H9 (cell line): Measurements from ENCODE around the gene KCNMB3. TPM values are rescaled to one million over a fixed set of nuclear protein-coding genes. Genes with fewer than 3 reads are reported as not detected.

Source experiments
- DNase-seq: peaks from one replicate; pipeline ENCODE4 v3.0.0-alpha.2; 2017
- H2AFZ ChIP-seq: one replicate; pipeline ENCODE4 v1.6.1; 2013; ENCODE audit warnings: mild to moderate bottlenecking, low read length, control low read depth, moderate library complexity
- H2AK5ac ChIP-seq: 2 replicates; pipeline ENCODE4 v1.6.1; 2013; ENCODE audit warnings: low read length, control low read depth, mixed read lengths; ENCODE audit not compliant: insufficient read length
- H2BK120ac ChIP-seq: one replicate; pipeline ENCODE4 v1.6.1; 2013; ENCODE audit warnings: low read depth, mild to moderate bottlenecking, low read length, control low read depth, inconsistent platforms; ENCODE audit not compliant: poor library complexity, severe bottlenecking
- H2BK12ac ChIP-seq: 2 replicates; pipeline ENCODE4 v1.6.1; 2013; ENCODE audit warnings: low read length, control low read depth, mixed read lengths, low read depth; ENCODE audit not compliant: insufficient read length
- H2BK15ac ChIP-seq: 2 replicates; pipeline ENCODE4 v1.6.1; 2013; ENCODE audit warnings: low read depth, low read length, control low read depth
- H2BK20ac ChIP-seq: one replicate; pipeline ENCODE4 v1.6.1; 2013; ENCODE audit warnings: low read depth, mild to moderate bottlenecking, low read length, control low read depth, inconsistent platforms; ENCODE audit not compliant: poor library complexity, severe bottlenecking
- H2BK5ac ChIP-seq: 2 replicates; pipeline ENCODE4 v1.6.1; 2013; ENCODE audit warnings: low read length, control low read depth, mixed read lengths; ENCODE audit not compliant: insufficient read length
- H3K14ac ChIP-seq: 2 replicates; pipeline ENCODE4 v1.6.1; 2013; ENCODE audit warnings: low read length, control low read depth; ENCODE audit not compliant: insufficient read depth
- H3K18ac ChIP-seq: 2 replicates; pipeline ENCODE4 v1.6.1; 2013; ENCODE audit warnings: low read depth, mild to moderate bottlenecking, mixed read lengths, low read length, control low read depth; ENCODE audit not compliant: insufficient read length
- H3K23ac ChIP-seq: 2 replicates; pipeline ENCODE4 v1.6.1; 2013; ENCODE audit warnings: low read length, control low read depth, mixed read lengths, low read depth; ENCODE audit not compliant: insufficient read length
- H3K23me2 ChIP-seq: 2 replicates; pipeline ENCODE4 v1.6.1; 2013; ENCODE audit warnings: low read depth, mild to moderate bottlenecking, mixed read lengths, low read length, control low read depth; ENCODE audit not compliant: insufficient read length, poor library complexity, severe bottlenecking
- H3K27ac ChIP-seq: 2 replicates; pipeline ENCODE4 v1.5.1; 2013; ENCODE audit warnings: low read length, control low read depth, mixed read lengths, low read depth; ENCODE audit not compliant: insufficient read length
- H3K27me3 ChIP-seq: 2 replicates; pipeline ENCODE4 v1.6.1; 2013; ENCODE audit warnings: low read length, control low read depth, inconsistent platforms; ENCODE audit not compliant: insufficient read depth
- H3K4ac ChIP-seq: 2 replicates; pipeline ENCODE4 v1.6.1; 2013; ENCODE audit warnings: low read depth, mild to moderate bottlenecking, control low read depth, inconsistent platforms, low read length, moderate library complexity
- H3K4me1 ChIP-seq: 2 replicates; pipeline ENCODE4 v1.6.1; 2013; ENCODE audit warnings: low read length, control low read depth, inconsistent platforms; ENCODE audit not compliant: insufficient read depth
- H3K4me2 ChIP-seq: 2 replicates; pipeline ENCODE4 v1.6.1; 2013; ENCODE audit warnings: low read length, control low read depth, mixed read lengths; ENCODE audit not compliant: insufficient read length, insufficient read depth
- H3K56ac ChIP-seq: 2 replicates; pipeline ENCODE4 v1.6.1; 2013; ENCODE audit warnings: low read depth, mild to moderate bottlenecking, mixed read lengths, low read length, control low read depth; ENCODE audit not compliant: insufficient read length
- H3K79me1 ChIP-seq: 2 replicates; pipeline ENCODE4 v1.6.1; 2013; ENCODE audit warnings: low read depth, mild to moderate bottlenecking, moderate library complexity, low read length, control low read depth, inconsistent platforms; ENCODE audit not compliant: insufficient read depth, poor library complexity, severe bottlenecking
- H3K79me2 ChIP-seq: 2 replicates; pipeline ENCODE4 v1.6.1; 2013; ENCODE audit warnings: low read length, control low read depth, inconsistent platforms; ENCODE audit not compliant: insufficient read depth
- H3K9ac ChIP-seq: 2 replicates; pipeline ENCODE4 v1.6.1; 2013; ENCODE audit warnings: low read length, control low read depth, mixed read lengths; ENCODE audit not compliant: insufficient read length; ENCODE audit errors: extremely low read depth
- H3K9me3 ChIP-seq: one replicate; pipeline ENCODE4 v1.6.1; 2013; ENCODE audit warnings: low read depth, low read length, inconsistent platforms; ENCODE audit not compliant: control insufficient read depth
- H3T11ph ChIP-seq: one replicate; pipeline ENCODE4 v1.6.1; 2013; ENCODE audit warnings: mild to moderate bottlenecking, low read length, control low read depth, inconsistent platforms
- H4K20me1 ChIP-seq: one replicate; pipeline ENCODE4 v1.6.1; 2013; ENCODE audit not compliant: control insufficient read depth, insufficient read length, insufficient read depth
- H4K5ac ChIP-seq: 2 replicates; pipeline ENCODE4 v1.6.1; 2013; ENCODE audit warnings: low read depth, mild to moderate bottlenecking, mixed read lengths, low read length, control low read depth; ENCODE audit not compliant: insufficient read length
- H4K8ac ChIP-seq: replicated peaks from 2 replicates; pipeline ENCODE4 v1.6.1; 2013; ENCODE audit warnings: low read length, control low read depth, mixed read lengths, low read depth; ENCODE audit not compliant: insufficient read length
- H4K91ac ChIP-seq: 2 replicates; pipeline ENCODE4 v1.6.1; 2013; ENCODE audit warnings: low read depth, mild to moderate bottlenecking, moderate library complexity, mixed read lengths, low read length, control low read depth; ENCODE audit not compliant: insufficient read length
- H3K27ac Mint-ChIP-seq, 3 experiments: 2 replicates in 2 of 3; 3 replicates in 1 of 3; pipeline ENCODE4 v1.8.0; 2020 to 2021; ENCODE audit warnings: mixed read lengths in 3 of 3, mild to moderate bottlenecking in 1 of 3, moderate library complexity in 1 of 3
- H3K27me3 Mint-ChIP-seq: 2 replicates; pipeline ENCODE4 v1.8.0; 2021; ENCODE audit warnings: low read depth, mild to moderate bottlenecking, moderate library complexity, mixed read lengths
- H3K36me3 Mint-ChIP-seq, 3 experiments: 2 replicates in 2 of 3; 3 replicates in 1 of 3; pipeline ENCODE4 v1.8.0; 2020 to 2021; ENCODE audit warnings: low read depth in 3 of 3, mixed read lengths in 3 of 3; ENCODE audit not compliant: insufficient read depth in 1 of 3
- H3K4me1 Mint-ChIP-seq, 2 experiments: 2 replicates each; pipeline ENCODE4 v1.8.0; 2020; ENCODE audit warnings: mixed read lengths in 2 of 2
- H3K4me3 Mint-ChIP-seq, 2 experiments: 2 replicates in 1 of 2; 3 replicates in 1 of 2; pipeline ENCODE4 v1.8.0; 2020 to 2021; ENCODE audit warnings: mild to moderate bottlenecking in 2 of 2, mixed read lengths in 2 of 2, moderate library complexity in 1 of 2
- H3K9me3 Mint-ChIP-seq, 2 experiments: 2 replicates in 1 of 2; 3 replicates in 1 of 2; pipeline ENCODE4 v1.8.0; 2020; ENCODE audit warnings: mild to moderate bottlenecking in 2 of 2, mixed read lengths in 2 of 2, moderate library complexity in 1 of 2
- WGBS: extraction: QIAGEN DNeasy Blood & Tissue Kit; methylation state at CpG from one replicate; pipeline ENCODE4 v1.1.7; 2013; ENCODE audit warnings: missing lambda C conversion rate, low lambda C conversion rate, mixed read lengths; ENCODE audit not compliant: insufficient read length; ENCODE audit errors: extremely low coverage; 5-methylcytosine and 5-hydroxymethylcytosine counted together
- total RNA-seq: library from RNA; stranded (reverse); gene quantifications from 2 replicates; pipeline ENCODE4 v1.2.1, GENCODE V29; 2021
- TF ChIP-seq, protein P1 (sequence below): fragments of 200-600 bp; sonication (generic); conservative IDR thresholded peaks from 3 replicates; pipeline ENCODE4 v1.8.0; 2021; ENCODE audit warnings: antibody characterized with exemption, mild to moderate bottlenecking

KCNMB3 gene
- total RNA-seq, 1 experiment from 2014 or later = 1.6 TPM

DNA sequence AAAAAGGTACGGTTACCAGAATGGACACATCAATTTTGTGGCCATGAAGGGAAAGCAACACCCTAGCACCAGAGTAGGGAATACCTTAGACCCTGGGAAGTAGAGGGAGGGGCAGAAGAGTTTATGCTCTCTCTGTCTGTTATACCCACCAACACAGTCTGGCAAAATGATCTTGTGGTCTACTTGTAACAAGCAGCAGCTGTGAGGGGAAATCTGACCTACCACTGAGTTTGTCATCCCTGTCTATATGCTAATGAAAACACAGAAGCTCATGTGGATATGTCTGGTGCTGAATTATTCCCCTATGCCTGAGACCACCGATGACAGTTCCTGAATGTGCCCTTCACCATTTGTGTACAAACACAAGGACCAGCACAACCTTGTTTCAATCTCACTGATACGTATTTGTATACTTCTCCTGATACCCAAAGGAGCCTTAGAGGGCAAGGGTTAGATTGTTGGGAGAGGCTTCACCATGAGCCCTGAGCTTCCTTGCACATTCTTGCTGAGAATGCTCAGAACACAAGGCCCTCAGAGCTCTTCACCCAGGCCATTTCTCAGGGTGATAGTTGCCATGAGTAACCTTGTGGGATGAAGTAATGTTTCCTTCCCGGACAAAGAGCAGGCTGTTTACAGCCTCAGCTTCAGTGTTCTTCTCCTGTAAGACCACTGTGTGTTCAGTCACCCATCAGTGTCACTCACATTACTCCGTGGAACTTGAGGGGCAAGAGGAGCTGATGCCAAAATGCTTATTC lies 47.2 kb upstream of the KCNMB3 start:
- peaks cover 5% of the 10 kb centered on the region in 2 experiments; a peak in 3 of 5 replicates for H3K9me3 Mint-ChIP-seq

More for the DNA sequence above, 47.2 kb upstream of the KCNMB3 start:
- TF ChIP-seq, protein P1, sequence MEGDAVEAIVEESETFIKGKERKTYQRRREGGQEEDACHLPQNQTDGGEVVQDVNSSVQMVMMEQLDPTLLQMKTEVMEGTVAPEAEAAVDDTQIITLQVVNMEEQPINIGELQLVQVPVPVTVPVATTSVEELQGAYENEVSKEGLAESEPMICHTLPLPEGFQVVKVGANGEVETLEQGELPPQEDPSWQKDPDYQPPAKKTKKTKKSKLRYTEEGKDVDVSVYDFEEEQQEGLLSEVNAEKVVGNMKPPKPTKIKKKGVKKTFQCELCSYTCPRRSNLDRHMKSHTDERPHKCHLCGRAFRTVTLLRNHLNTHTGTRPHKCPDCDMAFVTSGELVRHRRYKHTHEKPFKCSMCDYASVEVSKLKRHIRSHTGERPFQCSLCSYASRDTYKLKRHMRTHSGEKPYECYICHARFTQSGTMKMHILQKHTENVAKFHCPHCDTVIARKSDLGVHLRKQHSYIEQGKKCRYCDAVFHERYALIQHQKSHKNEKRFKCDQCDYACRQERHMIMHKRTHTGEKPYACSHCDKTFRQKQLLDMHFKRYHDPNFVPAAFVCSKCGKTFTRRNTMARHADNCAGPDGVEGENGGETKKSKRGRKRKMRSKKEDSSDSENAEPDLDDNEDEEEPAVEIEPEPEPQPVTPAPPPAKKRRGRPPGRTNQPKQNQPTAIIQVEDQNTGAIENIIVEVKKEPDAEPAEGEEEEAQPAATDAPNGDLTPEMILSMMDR = no peak
- Histone ChIP-seq H2BK15ac (no peak overlapping the region), H3K56ac (no peak overlapping the region), H3K4me1 (no peaks in the 10 kb centered on the region), H3K23ac (no peak overlapping the region), H4K20me1 (no peaks in the 10 kb centered on the region), H2BK5ac (no peak overlapping the region), H3K4ac (no peak overlapping the region), H3K9ac (no peak overlapping the region), H2AK5ac (no peak overlapping the region), H4K91ac (no peak overlapping the region), H2AFZ (no peak overlapping the region), H3K18ac (no peak overlapping the region), H3K79me1 (no peaks in the 10 kb centered on the region), H4K8ac (no peak overlapping the region), H3T11ph (no peak overlapping the region), H3K27ac (no peak overlapping the region), H3K23me2 (no peaks in the 10 kb centered on the region), H4K5ac (no peak overlapping the region), H3K27me3 (no peaks in the 10 kb centered on the region), H3K79me2 (no peaks in the 10 kb centered on the region), H3K4me2 (no peak overlapping the region), H2BK120ac (no peak overlapping the region), H3K9me3 (no peaks in the 10 kb centered on the region), H2BK12ac (no peak overlapping the region), H2BK20ac (no peak overlapping the region), H3K14ac (no peak overlapping the region)
- Mint-ChIP-seq H3K27ac (no peak overlapping the region), H3K36me3 (peaks cover 0 to 9% (median 1%) of the 10 kb centered on the region in 3 experiments; a peak in 3 of 7 replicates), H3K4me1 (peaks cover 8% of the 10 kb centered on the region in 2 experiments; a peak in 3 of 4 replicates), H3K27me3 (no peaks in the 10 kb centered on the region), H3K4me3 (no peak overlapping the region)
- no CpG with 5 or more reads among the region's 5 CpGs for WGBS
- no peak for DNase-seq
